GM10266 (cell line): ENCODE results near the gene GCC2.

Source experiments
- DNase-seq: peaks from one replicate; pipeline ENCODE4 v3.0.0; 2012; ENCODE audit errors: extremely low spot score
- CTCF ChIP-seq: IDR thresholded peaks from 2 replicates; pipeline ENCODE4 v1.5.1; 2012; ENCODE audit warnings: mild to moderate bottlenecking, low read depth; ENCODE audit not compliant: control insufficient read depth, insufficient read depth; ENCODE audit errors: missing control alignments

GCC2 gene

GRCh38 chr2:108534584-108535356, 85.8 kb downstream of the GCC2 start:
- DNase-seq, result no peak
- TF ChIP-seq CTCF, result no peak

GRCh38 chr2:108535357-108535631, 86.3 kb downstream of the GCC2 start:
- no peak for DNase-seq
- TF ChIP-seq CTCF, result no peak

- no peak for TF ChIP-seq CTCF
- no peak for DNase-seq
Observed at GRCh38 chr2:108536133-108536780, 87.3 kb downstream of the GCC2 start.

GRCh38 chr2:108536911-108537310, 87.9 kb downstream of the GCC2 start:
- no peak for TF ChIP-seq CTCF
- no peak for DNase-seq

- TF ChIP-seq CTCF, result no peak
Observed at GRCh38 chr2:108538000-108538625, 89.1 kb downstream of the GCC2 start.

GRCh38 chr2:108541451-108541850, 92.4 kb downstream of the GCC2 start:
- no peak for DNase-seq

More at GRCh38 chr2:108538000-108538625, 89.1 kb downstream of the GCC2 start:
- DNase-seq, result no peak

More at GRCh38 chr2:108541451-108541850, 92.4 kb downstream of the GCC2 start:
- no peak for TF ChIP-seq CTCF
